Fibroblast of the aortic adventitia (primary cell): ENCODE data around the gene MEGF11. TPM values are rescaled to one million over a fixed set of nuclear protein-coding genes. Genes with fewer than 3 reads are reported as not detected.

ENCODE experiments used
- DNase-seq: peaks from one replicate; pipeline ENCODE4 v3.0.0-alpha.2; 2010; ENCODE audit warnings: low read depth
- H3K4me3 ChIP-seq: 2 replicates; pipeline ENCODE4 v1.5.1; 2011; ENCODE audit warnings: low read depth, mild to moderate bottlenecking, control low read depth, low read length, moderate library complexity
- total RNA-seq: library from RNA; depleted of rRNA; stranded (reverse); fragments of >200 nt; gene quantifications from 2 replicates; pipeline ENCODE4 v1.2.3, GENCODE V29; 2012; ENCODE audit warnings: low replicate concordance
- TF ChIP-seq, protein P1 (sequence below): IDR thresholded peaks from 2 replicates; pipeline ENCODE4 v1.5.1; 2011; ENCODE audit warnings: mild to moderate bottlenecking, low read length, control low read depth, inconsistent platforms; ENCODE audit not compliant: insufficient read depth

Gene MEGF11
- total RNA-seq, 1 donor = 0.36 TPM

DNA sequence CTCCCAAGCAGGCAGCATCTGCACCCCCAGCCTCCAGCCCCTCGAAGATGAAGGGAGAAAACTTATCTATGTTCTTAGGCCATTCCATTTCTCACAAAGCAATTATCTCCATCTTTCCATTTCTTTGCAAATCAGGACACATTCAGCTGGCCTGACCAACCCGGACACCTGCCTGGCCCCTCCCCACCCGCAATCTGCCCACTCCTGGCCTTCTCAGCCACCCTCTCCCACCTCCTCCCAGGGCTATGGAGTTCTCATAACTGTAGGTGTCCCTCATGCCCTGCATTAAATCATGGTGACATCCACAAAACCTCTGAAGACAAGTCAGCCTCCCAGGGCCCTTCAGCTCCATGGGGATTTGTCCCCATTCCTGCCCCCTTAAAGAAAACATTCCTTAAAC, 119.3 kb downstream of the MEGF11 start:
- DNase-seq = no peak
- TF ChIP-seq, protein P1, sequence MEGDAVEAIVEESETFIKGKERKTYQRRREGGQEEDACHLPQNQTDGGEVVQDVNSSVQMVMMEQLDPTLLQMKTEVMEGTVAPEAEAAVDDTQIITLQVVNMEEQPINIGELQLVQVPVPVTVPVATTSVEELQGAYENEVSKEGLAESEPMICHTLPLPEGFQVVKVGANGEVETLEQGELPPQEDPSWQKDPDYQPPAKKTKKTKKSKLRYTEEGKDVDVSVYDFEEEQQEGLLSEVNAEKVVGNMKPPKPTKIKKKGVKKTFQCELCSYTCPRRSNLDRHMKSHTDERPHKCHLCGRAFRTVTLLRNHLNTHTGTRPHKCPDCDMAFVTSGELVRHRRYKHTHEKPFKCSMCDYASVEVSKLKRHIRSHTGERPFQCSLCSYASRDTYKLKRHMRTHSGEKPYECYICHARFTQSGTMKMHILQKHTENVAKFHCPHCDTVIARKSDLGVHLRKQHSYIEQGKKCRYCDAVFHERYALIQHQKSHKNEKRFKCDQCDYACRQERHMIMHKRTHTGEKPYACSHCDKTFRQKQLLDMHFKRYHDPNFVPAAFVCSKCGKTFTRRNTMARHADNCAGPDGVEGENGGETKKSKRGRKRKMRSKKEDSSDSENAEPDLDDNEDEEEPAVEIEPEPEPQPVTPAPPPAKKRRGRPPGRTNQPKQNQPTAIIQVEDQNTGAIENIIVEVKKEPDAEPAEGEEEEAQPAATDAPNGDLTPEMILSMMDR = no peak
- no peak overlapping the region for H3K4me3 ChIP-seq

DNA sequence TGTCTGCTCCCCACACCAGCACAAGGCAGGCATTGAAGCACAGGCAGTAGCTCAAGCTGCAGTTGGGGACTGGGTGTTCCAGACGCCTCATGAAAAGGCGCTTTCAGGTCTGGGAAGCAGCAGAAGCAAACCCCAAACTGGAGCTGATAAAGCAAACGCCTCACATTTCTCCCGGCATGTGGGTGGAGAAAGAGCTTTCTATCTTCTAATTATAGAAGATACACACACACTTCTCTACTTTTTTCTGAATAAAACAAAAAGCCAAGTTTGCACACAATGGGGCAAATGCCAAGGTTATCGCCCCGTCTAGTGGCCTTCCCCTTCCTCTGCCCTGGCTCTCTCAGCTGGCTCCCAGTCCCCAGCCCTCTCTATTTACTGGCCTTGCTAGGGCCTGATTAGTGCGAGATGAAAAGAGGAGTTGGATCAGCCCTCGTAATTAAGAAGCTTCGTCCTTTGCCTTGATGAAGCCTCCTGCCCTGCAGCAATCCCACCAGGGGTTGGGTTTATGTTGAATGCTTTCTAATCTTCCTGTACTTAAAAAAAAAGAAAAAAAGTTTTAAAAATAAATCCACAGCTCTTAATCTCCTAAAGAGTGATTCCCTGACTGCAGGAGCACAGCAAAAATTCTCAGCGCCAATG, 120.2 kb downstream of the MEGF11 start:
- DNase-seq = no peak
- TF ChIP-seq, protein P1 = no peak
- no peak overlapping the region for H3K4me3 ChIP-seq

DNA sequence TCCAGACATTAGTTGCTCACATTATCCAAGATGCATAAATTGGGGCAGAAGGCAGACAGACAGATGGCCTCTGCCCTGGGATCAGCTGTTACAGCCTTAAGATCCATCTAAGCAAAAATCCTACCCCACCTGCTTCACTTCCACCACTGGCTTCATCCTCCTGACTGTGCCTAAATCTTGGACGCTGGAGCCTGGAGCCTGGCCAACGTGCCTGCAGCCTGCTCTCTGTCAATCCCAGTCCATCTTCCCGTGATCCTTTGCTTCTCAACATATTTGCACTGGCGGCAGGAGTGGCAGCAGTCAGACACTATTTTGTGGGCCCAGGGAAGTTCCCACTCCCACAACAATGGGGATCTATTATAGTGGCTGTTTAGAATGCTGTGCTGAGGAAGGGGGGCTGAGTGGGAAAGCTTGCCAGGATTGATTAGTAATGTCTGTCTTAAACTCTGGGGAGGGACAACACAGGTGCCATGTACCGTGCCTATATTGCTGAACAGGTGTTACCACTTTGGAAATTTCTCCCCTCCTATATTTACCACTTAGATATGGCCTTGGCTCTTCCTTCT, 121.2 kb downstream of the MEGF11 start:
- DNase-seq = no peak
- TF ChIP-seq, protein P1 = no peak
- H3K4me3 ChIP-seq = no peak overlapping the region

DNA sequence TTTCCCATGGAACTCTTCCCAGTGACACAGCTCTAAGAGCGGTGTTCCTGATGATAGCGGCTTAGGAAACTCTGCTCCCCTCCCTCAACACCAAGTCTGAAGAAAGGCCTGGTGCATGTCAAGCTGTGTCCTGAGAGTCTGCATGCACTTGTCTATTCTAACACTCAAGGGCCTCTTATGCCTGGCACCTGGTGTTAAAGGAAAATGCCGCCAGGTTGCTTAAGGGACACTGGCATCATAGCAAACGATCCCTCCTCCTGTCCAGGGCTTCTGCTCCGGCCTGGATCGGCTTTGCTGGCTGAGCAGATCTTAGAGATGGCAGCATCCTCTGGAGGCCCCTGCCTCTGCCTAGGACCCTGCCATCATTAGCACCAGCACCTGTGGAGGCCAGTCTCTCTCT, 121.7 kb downstream of the MEGF11 start:
- no peak overlapping the region for H3K4me3 ChIP-seq
- DNase-seq = no peak
- TF ChIP-seq, protein P1 = no peak

DNA sequence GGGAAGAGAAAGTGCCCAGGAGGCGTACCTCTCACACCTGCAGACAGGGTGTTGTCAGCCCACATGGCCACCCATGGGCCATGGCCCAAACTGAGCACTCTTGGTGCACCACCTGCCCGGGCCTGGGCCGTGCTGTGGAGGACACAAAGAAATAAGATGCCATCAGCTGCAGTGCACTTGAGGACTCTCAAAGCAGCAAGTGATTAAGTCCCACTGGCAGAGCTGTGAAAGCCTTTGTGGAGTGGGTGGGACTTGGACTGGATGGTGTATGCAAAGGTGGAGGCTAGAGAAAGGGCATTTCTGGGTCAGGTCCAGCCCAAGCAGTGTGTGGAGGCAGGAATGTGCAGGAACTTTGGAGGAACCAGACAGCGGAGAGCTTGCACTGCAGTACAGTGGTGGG, 122.3 kb downstream of the MEGF11 start:
- no peak overlapping the region for H3K4me3 ChIP-seq
- TF ChIP-seq, protein P1 = no peak
- no peak for DNase-seq

DNA sequence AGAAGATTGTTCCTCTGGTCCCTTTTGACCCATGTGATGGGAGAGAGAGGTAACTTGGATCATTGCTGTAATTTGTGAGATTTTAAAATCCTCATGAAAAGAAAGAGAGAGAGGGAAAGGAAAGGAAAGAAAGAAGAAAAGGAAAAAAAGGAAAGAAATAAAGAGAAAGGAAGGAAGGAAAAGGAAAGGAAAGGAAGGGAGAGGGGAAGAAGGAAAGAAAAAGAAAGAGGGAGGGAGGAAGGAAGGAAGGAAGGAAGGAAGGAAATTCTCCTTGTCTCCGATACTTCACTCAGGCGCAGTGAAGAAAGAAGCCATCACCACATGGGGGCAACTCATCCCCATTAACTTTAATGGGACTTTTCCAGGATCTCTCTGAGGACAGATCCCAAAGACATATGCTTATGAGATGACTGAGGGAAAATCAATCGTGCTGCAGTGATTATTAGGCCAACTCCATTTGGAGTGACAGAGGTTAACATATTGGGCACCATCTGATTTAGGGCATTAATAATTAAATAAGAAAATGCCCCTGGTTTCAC, 123.0 kb downstream of the MEGF11 start:
- DNase-seq = no peak
- TF ChIP-seq, protein P1 = no peak
- no peak overlapping the region for H3K4me3 ChIP-seq
